GM21576 (cell line): ENCODE measurements around the gene SLC66A2.

Experiments used
- ATAC-seq: cut with Tn5 transposase; IDR thresholded peaks from one replicate; pipeline ENCODE4 v1.9.1; 2021; ENCODE audit warnings: mild to moderate bottlenecking, moderate library complexity; ENCODE audit not compliant: unreplicated experiment

Gene SLC66A2

GRCh38 chr18:79952456-79952995, 1.1 kb upstream of the SLC66A2 start:
- no peak for ATAC-seq

DNA sequence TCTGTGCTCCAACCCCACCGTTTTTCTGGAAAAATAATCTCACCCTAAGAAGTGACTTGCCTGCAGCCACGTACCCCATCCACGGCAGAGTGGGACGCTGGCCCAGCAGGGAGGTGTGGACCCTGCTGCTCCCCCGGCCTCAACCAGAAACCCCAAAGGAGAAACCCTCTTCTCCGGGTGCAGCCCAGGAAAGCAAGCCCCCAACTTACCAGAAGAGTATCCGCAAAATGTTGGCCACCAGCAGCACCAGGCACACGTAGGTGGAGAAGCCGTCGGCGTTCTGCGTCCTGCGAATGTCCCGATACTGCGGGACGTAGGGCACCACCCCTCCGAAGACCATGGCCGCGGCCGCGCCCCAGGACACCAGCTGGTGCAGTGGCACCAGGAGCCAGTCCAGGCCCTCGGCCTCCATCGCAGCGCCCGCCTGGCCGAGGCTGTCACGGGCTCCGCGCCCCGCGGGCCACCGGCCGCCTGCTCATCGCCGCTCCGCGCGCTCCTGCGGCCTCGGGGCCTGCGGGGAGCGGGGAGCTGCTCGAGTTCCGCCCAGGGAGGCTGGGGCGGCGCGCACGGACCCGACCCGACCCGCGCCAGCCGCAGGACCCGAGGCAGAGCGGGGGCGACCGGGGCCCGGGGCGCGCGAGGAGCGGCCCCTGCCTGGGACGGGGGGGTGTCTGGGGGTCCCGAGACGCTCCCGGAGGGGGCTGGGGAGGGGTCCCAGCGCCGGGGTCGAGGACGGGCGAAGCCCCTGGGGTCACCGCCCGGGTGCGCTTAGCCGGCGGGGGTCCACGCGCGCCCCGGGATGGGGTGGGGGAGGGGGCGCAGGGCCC, 725 bp downstream of the SLC66A2 start:
- ATAC-seq = peak; percentile 20

GRCh38 chr18:79949697-79950487, 1.6 kb downstream of the SLC66A2 start:
- peak; percentile 32 for ATAC-seq

DNA sequence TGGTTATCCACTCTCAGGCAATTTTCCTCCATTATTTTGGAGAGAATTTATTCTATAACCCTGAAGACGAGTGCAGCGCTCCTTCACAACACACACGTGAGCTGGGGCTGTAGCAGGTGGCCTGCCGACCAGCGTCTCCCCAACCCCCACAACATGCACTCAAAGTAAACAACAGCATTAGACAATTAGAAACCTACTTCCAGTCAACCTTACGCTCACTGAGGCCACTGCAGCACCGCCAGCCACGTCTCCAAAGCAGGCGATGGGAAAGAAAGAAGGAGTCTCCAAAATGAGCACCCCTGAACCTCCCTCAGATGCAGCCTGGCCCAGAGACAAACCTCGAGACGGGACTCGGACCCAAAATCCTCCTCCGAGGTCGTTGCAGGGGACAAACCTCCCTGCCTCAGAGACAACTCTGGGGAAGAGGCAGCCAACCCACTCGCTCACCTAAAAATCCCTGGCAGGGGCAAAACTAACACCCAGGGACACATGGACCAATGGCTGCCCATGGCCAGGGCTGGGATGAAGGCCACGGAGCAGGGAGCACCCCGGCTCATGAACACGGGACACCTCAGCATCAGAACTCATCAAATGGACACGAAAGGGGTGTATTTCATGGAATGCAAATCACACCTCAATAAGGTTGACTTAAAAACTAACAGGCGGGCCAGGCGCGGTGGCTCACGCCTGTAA, 2.6 kb downstream of the SLC66A2 start:
- ATAC-seq = no peak

DNA sequence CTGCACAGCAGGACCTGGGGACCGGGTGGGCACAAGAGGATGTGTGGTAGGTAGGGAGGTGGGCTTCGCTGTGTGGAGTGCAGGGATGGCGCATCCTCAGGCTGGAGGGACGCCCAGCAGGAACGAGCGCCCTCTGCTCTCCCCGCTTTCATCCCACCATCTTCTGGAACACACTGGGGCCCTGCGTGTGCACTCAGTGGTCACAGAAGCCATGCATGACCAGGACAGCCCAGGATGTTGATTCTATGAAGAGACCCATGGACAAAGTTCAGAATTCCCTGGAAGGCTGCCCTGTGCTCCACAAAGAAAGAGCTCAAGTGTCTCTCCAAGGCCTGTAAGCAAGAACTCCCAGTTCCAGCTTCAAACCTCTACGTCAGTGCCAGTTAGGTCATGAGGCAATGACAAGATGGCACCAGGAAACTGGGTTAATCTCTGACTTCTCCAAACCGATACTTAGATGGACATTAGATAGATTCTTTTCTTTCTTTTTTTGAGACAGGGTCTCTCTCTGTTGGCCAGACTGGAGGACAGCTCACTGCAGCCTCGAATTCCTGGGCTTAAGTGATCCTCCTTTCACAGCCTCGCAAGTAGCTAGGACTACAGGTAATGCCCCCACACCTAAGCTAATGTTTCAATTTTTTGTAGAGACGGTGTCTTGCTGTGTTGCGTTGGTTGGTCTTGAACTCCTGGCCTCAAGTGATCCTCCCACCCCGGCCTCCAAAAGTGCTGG, 3.4 kb downstream of the SLC66A2 start:
- ATAC-seq = no peak

DNA sequence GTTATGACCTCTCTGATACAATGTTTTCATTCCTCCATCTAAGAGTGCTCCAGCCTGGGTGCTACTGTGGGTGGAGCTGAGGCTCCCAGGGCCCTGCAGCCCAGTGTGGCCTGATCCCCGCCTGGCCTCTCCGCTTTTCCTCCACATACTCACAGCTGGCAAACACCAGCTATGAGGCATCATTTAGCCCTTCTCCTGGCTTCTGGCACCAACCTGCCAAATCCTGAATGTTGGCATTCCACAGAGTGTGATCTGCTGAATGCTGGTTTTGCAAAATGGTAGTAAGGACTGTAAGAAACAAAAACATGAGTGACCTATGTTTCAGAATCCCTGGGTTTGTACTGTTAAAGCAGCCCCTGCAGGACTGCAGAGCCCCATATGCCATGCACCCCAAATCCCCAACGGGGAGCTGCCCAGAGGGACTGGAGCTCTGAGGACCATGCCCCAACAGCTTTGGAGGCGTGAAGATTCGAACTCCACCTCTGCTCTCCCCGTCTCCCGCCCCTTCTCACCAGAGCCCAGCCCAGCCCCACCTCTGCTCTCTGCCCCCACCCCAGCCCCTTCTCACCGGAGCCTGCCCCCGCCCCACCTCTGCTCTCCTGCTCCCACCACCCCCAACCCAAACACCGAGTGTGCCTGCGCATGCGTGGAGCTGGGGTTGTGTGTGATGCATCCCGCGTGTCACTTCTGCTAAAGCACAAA, 4.2 kb downstream of the SLC66A2 start:
- no peak for ATAC-seq

DNA sequence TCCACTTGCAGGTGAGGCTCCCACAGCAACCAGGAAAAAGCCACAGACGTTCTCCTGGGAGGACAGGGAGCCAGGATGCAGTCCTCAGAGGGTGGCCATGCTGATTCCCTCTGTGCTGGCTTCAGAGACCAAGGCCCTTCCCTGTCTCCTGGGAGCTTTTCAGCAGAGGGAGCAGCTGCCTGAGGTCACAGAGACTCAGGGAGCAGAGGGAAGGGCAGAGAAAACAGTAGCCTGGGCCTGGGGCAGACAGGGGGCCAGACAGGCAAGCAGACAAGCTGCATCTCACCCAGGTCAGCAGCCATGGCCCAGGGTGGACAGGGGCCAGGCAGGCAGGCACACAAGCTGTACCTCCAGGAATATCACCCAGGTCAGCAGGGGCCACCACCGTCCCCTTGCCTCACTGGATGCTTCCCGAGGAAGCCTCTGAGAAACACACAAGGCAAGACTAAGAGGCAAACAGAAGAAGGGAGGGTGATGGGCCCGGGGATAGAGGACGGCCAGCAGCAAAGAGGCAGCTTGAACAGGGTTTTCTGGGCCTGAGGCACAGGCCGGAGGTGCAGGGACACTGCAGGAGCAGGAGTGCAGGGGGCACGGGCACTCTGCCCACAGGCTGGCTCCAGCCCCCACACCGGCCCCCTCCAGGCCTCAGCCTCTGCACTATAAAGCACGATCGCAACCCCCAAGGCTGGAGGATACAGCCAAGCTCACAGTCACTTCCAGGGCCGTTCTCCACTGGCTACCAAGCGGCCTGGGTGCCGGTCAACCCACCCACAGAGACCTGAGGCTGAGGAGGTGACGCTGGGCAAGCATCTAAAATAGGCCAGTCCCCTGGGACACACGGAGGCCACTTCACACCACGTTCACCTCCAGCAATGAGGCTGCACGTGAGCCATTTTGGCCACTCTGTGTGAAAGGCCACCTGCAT, 6.1 kb downstream of the SLC66A2 start:
- no peak for ATAC-seq

- ATAC-seq = no peak
Observed at GRCh38 chr18:79944746-79945117, 6.7 kb downstream of the SLC66A2 start.

- ATAC-seq = no peak
Observed at GRCh38 chr18:79944126-79944731, 7.2 kb downstream of the SLC66A2 start.

DNA sequence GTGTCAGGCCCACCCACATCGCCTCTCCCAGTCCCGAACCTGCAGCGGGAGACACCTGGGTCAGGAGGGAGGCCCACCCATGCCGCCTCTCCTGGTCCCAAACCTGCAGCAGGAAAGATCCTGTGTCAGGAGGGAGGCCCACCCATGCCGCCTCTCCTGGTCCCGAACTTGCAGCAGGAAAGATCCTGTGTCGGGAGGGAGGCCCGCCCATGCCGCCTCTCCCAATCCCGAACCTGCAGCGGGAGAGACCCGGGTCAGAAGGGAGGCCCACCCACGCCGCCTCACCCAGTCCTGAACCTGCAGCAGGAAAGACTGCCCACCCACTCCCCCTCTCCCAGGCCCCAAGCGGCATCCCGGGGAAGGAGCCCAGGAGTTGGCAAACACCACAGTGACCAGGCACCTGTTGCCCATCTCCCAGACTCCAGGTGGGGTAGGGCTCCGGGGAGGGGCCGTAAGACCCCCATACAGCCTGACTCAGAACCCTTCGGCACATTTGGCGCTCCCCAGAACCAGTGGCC, 7.8 kb downstream of the SLC66A2 start:
- ATAC-seq = no peak

- no peak for ATAC-seq
Observed at GRCh38 chr18:79942786-79943607, 8.5 kb downstream of the SLC66A2 start.

DNA sequence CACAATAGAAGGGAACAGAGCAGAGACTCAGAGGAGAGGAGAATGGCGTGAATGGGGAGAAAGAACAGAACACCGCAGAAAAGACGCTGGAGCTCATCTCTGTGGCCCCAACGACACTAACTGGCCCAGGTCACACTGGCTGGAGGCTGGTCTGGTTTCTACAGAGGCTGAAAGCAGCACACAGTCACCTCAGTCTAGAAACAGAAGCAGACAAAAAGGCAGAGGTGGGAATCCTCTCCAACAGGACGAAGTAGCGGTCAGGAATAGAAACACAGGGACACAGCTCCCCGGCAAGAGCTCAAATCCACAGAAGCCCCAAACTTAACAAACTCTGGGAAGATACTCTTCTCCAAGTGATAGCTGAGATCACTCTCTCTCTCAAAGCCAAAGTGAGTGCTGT, 9.2 kb downstream of the SLC66A2 start:
- ATAC-seq = no peak

- ATAC-seq = no peak
Observed at GRCh38 chr18:79941473-79942119, 9.9 kb downstream of the SLC66A2 start.

- ATAC-seq = no peak
Observed at GRCh38 chr18:79940814-79941472, 10.5 kb downstream of the SLC66A2 start.

- ATAC-seq = no peak
Observed at GRCh38 chr18:79940126-79940813, 11.2 kb downstream of the SLC66A2 start.

DNA sequence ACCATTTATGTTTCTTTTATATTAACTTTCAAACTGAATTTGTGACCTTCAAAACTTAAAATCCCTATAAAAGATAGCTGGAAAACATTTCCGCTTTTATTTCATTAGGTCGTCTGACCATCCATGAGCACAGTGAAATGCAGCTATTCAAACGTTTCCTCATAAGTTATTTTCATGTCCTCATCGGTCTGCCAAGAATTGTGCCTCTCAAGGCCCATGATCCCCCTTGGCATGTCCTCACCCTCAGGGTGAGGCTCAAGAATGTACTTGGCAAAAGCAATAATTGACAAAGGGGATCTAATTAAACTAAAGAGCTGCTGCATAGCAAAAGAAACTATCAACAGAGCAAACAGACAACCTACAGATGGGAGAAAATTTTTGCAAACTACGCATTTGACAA, 12.4 kb downstream of the SLC66A2 start:
- ATAC-seq = no peak
